ENCODE data around the gene AKT1S1. TPM values are rescaled to one million over a fixed set of nuclear protein-coding genes. Genes with fewer than 3 reads are reported as not detected.
A peak's percentile ranks its signal among the peaks of the same experiment; 100 is the strongest.

Gene AKT1S1
- total and polyA plus RNA-seq, 5 donors from 2014 or later = 3.0 to 12.9 (median 4.1) TPM

GRCh38 chr19:49884760-49885159 is 7.6 kb upstream of the AKT1S1 start:
- H3K9me3 ChIP-seq (ENCODE audit: control insufficient read depth in 2 of 2, low read length in 2 of 2) = no peaks in the 10 kb centered on the region
- no peak for DNase-seq
- ATAC-seq (ENCODE audit: low read depth in 2 of 2) = no peak
- Mint-ChIP-seq H3K4me1 (peaks cover 0 to 6% (median 0%) of the 10 kb centered on the region in 4 donors), H3K27me3 (no peaks in the 10 kb centered on the region), H3K9me3 (no peaks in the 10 kb centered on the region), H3K36me3 (peaks cover 14% of the 10 kb centered on the region), H3K4me3 (no peak overlapping the region), H3K27ac (no peak overlapping the region)
- no peak overlapping the region for H3K27ac ChIP-seq (ENCODE audit: insufficient read depth, low read length, poor library complexity, severe bottlenecking)
- no peaks in the 10 kb centered on the region for H3K27me3 ChIP-seq (ENCODE audit: control insufficient read depth, insufficient read depth, low read length)
- H3K36me3 ChIP-seq (ENCODE audit: control insufficient read depth, insufficient read depth, low read length) = peaks cover 46% of the 10 kb centered on the region
- peaks cover 5% of the 10 kb centered on the region for H3K4me1 ChIP-seq (ENCODE audit: control insufficient read depth, insufficient read depth, low read length, poor library complexity, severe bottlenecking)
- no peak overlapping the region for H3K4me3 ChIP-seq (ENCODE audit: low read depth, low read length)

- ATAC-seq (ENCODE audit: low read depth in 2 of 2) = no peak
- no peaks in the 10 kb centered on the region for H3K27me3 ChIP-seq (ENCODE audit: control insufficient read depth, insufficient read depth, low read length)
- Mint-ChIP-seq H3K27ac (no peak overlapping the region), H3K36me3 (peaks cover 14% of the 10 kb centered on the region), H3K27me3 (no peaks in the 10 kb centered on the region), H3K9me3 (no peaks in the 10 kb centered on the region), H3K4me1 (peaks cover 0 to 9% (median under 1%) of the 10 kb centered on the region in 4 donors), H3K4me3 (no peak overlapping the region)
- H3K9me3 ChIP-seq (ENCODE audit: control insufficient read depth in 2 of 2, low read length in 2 of 2) = no peaks in the 10 kb centered on the region
- peaks cover 46% of the 10 kb centered on the region for H3K36me3 ChIP-seq (ENCODE audit: control insufficient read depth, insufficient read depth, low read length)
- H3K4me3 ChIP-seq (ENCODE audit: low read depth, low read length) = no peak overlapping the region
- peaks cover 2% of the 10 kb centered on the region for H3K4me1 ChIP-seq (ENCODE audit: control insufficient read depth, insufficient read depth, low read length, poor library complexity, severe bottlenecking)
- H3K27ac ChIP-seq (ENCODE audit: insufficient read depth, low read length, poor library complexity, severe bottlenecking) = no peak overlapping the region
- no peak for DNase-seq
Measured at GRCh38 chr19:49884109-49884508, 7.0 kb upstream of the AKT1S1 start.

GRCh38 chr19:49883094-49883493 is 5.9 kb upstream of the AKT1S1 start:
- Mint-ChIP-seq H3K4me1 (peaks cover 0 to 19% (median 5%) of the 10 kb centered on the region in 4 donors), H3K27ac (peak overlapping the region in 1 of 3 donors; percentile 62), H3K36me3 (peaks cover 16% of the 10 kb centered on the region), H3K9me3 (no peaks in the 10 kb centered on the region), H3K4me3 (peak overlapping the region in 1 of 4 donors; percentile 77), H3K27me3 (no peaks in the 10 kb centered on the region)
- ATAC-seq (ENCODE audit: low read depth in 2 of 2) = no peak
- Histone ChIP-seq H3K4me1 (ENCODE audit: control insufficient read depth, insufficient read depth, low read length, poor library complexity, severe bottlenecking) (peaks cover 9% of the 10 kb centered on the region), H3K27me3 (ENCODE audit: control insufficient read depth, insufficient read depth, low read length) (no peaks in the 10 kb centered on the region), H3K36me3 (ENCODE audit: control insufficient read depth, insufficient read depth, low read length) (peaks cover 46% of the 10 kb centered on the region), H3K4me3 (ENCODE audit: low read depth, low read length) (no peak overlapping the region), H3K27ac (ENCODE audit: insufficient read depth, low read length, poor library complexity, severe bottlenecking) (no peak overlapping the region), H3K9me3 (ENCODE audit: control insufficient read depth in 2 of 2, low read length in 2 of 2) (no peaks in the 10 kb centered on the region)
- no peak for DNase-seq

- no peaks in the 10 kb centered on the region for H3K27me3 Mint-ChIP-seq
Measured at GRCh38 chr19:49882643-49883042, 5.5 kb upstream of the AKT1S1 start.

GRCh38 chr19:49881672-49882394 is 4.7 kb upstream of the AKT1S1 start:
- peak overlapping the region in 1 of 3 donors; percentile 65 for H3K27ac Mint-ChIP-seq

More at GRCh38 chr19:49882643-49883042, 5.5 kb upstream of the AKT1S1 start:
- no peak for ATAC-seq (ENCODE audit: low read depth in 2 of 2)
- Histone ChIP-seq H3K36me3 (ENCODE audit: control insufficient read depth, insufficient read depth, low read length) (peaks cover 46% of the 10 kb centered on the region), H3K4me1 (ENCODE audit: control insufficient read depth, insufficient read depth, low read length, poor library complexity, severe bottlenecking) (peaks cover 13% of the 10 kb centered on the region), H3K27me3 (ENCODE audit: control insufficient read depth, insufficient read depth, low read length) (no peaks in the 10 kb centered on the region), H3K27ac (ENCODE audit: insufficient read depth, low read length, poor library complexity, severe bottlenecking) (no peak overlapping the region), H3K4me3 (ENCODE audit: low read depth, low read length) (no peak overlapping the region), H3K9me3 (ENCODE audit: control insufficient read depth in 2 of 2, low read length in 2 of 2) (no peaks in the 10 kb centered on the region)
- peaks cover 18% of the 10 kb centered on the region for H3K36me3 Mint-ChIP-seq
- no peaks in the 10 kb centered on the region for H3K9me3 Mint-ChIP-seq
- H3K27ac Mint-ChIP-seq = no peak overlapping the region
- H3K4me1 Mint-ChIP-seq = peaks cover 0 to 22% (median 7%) of the 10 kb centered on the region in 4 donors
- DNase-seq = no peak
- no peak overlapping the region for H3K4me3 Mint-ChIP-seq

GRCh38 chr19:49881186-49881585 is 4.0 kb upstream of the AKT1S1 start:
- ATAC-seq (ENCODE audit: low read depth in 2 of 2) (no peak), DNase-seq (no peak)
- no peaks in the 10 kb centered on the region for H3K27me3 ChIP-seq (ENCODE audit: control insufficient read depth, insufficient read depth, low read length)
- no peaks in the 10 kb centered on the region for H3K9me3 Mint-ChIP-seq
- no peak overlapping the region for H3K4me3 ChIP-seq (ENCODE audit: low read depth, low read length)
- peaks cover 18% of the 10 kb centered on the region for H3K36me3 Mint-ChIP-seq
- H3K27me3 Mint-ChIP-seq = no peaks in the 10 kb centered on the region
- no peak overlapping the region for H3K4me3 Mint-ChIP-seq
- no peak overlapping the region for H3K27ac ChIP-seq (ENCODE audit: insufficient read depth, low read length, poor library complexity, severe bottlenecking)
- H3K4me1 ChIP-seq (ENCODE audit: control insufficient read depth, insufficient read depth, low read length, poor library complexity, severe bottlenecking) = peaks cover 13% of the 10 kb centered on the region
- H3K36me3 ChIP-seq (ENCODE audit: control insufficient read depth, insufficient read depth, low read length) = peaks cover 46% of the 10 kb centered on the region
- H3K27ac Mint-ChIP-seq = peak overlapping the region in 1 of 3 donors; percentile 65
- H3K4me1 Mint-ChIP-seq = peaks cover 0 to 20% (median 7%) of the 10 kb centered on the region in 4 donors
- H3K9me3 ChIP-seq (ENCODE audit: control insufficient read depth in 2 of 2, low read length in 2 of 2) = no peaks in the 10 kb centered on the region

More at GRCh38 chr19:49881672-49882394, 4.7 kb upstream of the AKT1S1 start:
- no peaks in the 10 kb centered on the region for H3K9me3 Mint-ChIP-seq
- Histone ChIP-seq H3K4me1 (ENCODE audit: control insufficient read depth, insufficient read depth, low read length, poor library complexity, severe bottlenecking) (peaks cover 13% of the 10 kb centered on the region), H3K27ac (ENCODE audit: insufficient read depth, low read length, poor library complexity, severe bottlenecking) (no peak overlapping the region), H3K27me3 (ENCODE audit: control insufficient read depth, insufficient read depth, low read length) (no peaks in the 10 kb centered on the region), H3K36me3 (ENCODE audit: control insufficient read depth, insufficient read depth, low read length) (peaks cover 46% of the 10 kb centered on the region), H3K9me3 (ENCODE audit: control insufficient read depth in 2 of 2, low read length in 2 of 2) (no peaks in the 10 kb centered on the region), H3K4me3 (ENCODE audit: low read depth, low read length) (no peak overlapping the region)
- DNase-seq (no peak), ATAC-seq (ENCODE audit: low read depth in 2 of 2) (no peak)
- H3K4me1 Mint-ChIP-seq = peaks cover 0 to 22% (median 7%) of the 10 kb centered on the region in 4 donors
- no peaks in the 10 kb centered on the region for H3K27me3 Mint-ChIP-seq
- peaks cover 18% of the 10 kb centered on the region for H3K36me3 Mint-ChIP-seq
- H3K4me3 Mint-ChIP-seq = no peak overlapping the region

GRCh38 chr19:49880162-49880869 is 3.2 kb upstream of the AKT1S1 start:
- H3K36me3 Mint-ChIP-seq = peaks cover 18% of the 10 kb centered on the region
- H3K27ac Mint-ChIP-seq = no peak overlapping the region
- no peaks in the 10 kb centered on the region for H3K9me3 Mint-ChIP-seq
- peaks cover 46% of the 10 kb centered on the region for H3K36me3 ChIP-seq (ENCODE audit: control insufficient read depth, insufficient read depth, low read length)
- peaks cover 0 to 26% (median 8%) of the 10 kb centered on the region in 4 donors for H3K4me1 Mint-ChIP-seq
- ATAC-seq (ENCODE audit: low read depth in 2 of 2) (no peak), DNase-seq (no peak)
- no peak overlapping the region for H3K4me3 ChIP-seq (ENCODE audit: low read depth, low read length)
- no peaks in the 10 kb centered on the region for H3K27me3 ChIP-seq (ENCODE audit: control insufficient read depth, insufficient read depth, low read length)
- no peaks in the 10 kb centered on the region for H3K9me3 ChIP-seq (ENCODE audit: control insufficient read depth in 2 of 2, low read length in 2 of 2)
- H3K4me3 Mint-ChIP-seq = peak overlapping the region in 1 of 4 donors; percentile 28
- H3K27ac ChIP-seq (ENCODE audit: insufficient read depth, low read length, poor library complexity, severe bottlenecking) = no peak overlapping the region
- no peaks in the 10 kb centered on the region for H3K27me3 Mint-ChIP-seq
- H3K4me1 ChIP-seq (ENCODE audit: control insufficient read depth, insufficient read depth, low read length, poor library complexity, severe bottlenecking) = peaks cover 21% of the 10 kb centered on the region

Data from CD4-positive, CD25-positive, alpha-beta regulatory T cell (primary cell).